HG03064 (cell line): ENCODE measurements around the gene SLC22A23.

Experiments
- ATAC-seq: cut with Tn5 transposase; IDR thresholded peaks from one replicate; pipeline ENCODE4 v1.9.1; 2021; ENCODE audit warnings: low read depth; ENCODE audit not compliant: unreplicated experiment

SLC22A23 gene

DNA sequence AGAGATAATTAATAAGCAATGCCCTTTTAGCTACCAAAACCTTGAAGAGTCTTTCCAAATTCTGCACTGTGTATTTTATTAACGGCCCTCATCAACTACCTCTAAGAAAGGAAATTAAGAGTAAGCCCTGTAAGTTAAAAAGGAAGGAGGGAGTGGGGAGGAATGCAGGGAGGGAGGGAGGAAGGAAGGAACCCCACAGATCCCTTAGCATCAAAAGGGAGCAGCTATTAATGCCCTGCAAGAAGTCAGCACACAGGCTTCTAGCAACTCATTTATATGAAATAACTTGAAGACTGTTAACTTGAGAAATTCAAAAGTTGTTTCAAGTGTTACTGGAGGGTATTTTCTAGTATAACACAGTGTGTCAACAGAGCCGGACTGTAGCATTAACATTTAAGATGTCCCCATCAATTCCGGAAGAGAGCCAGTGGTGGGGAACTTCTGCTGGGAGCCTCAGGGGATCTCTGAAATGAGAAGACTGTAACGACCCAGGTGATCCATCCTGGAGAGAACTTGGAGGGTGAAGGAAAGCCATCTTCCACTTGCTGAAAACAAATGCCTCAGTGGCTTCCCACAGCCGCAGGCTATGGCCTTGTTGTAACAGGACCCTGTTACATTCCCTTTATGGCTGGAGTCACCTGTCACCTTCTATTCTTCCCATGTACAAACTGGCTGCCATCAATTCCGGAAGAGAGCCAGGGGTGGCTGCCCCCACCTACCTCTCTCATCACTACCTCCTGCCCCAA is 33.2 kb downstream of the SLC22A23 start:
- ATAC-seq = no peak

DNA sequence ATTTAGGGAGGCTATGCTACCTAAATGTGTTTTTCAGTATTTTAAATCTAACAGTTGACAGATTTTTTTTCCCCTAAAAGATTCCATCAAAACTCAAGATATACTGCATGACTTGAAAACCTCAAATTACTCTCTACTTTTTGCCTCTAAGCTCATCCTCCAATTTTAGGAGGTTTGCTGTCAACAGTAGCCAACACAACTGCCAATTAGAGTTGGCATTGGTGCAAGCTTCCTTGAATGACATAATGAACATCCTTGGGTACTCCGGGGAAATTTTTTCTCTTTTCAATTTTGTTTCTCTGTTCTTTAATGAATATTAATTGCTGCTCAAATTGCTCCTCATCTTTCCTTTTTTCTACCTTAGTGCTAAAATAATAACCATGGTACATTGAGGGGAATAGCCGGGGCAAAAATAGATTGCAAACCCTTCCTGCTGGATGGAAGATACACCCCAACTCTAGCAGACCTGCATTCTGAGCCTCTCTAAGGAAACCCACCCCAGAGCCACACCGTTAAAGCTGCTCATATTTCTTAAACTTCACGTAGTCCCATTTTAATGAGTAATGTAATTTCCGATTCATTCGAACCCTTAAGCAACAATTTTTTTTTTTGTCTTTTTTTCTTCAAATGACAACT is 34.3 kb downstream of the SLC22A23 start:
- no peak for ATAC-seq

- ATAC-seq = no peak
These were observed 34.9 kb downstream of the SLC22A23 start for GRCh38 chr6:3421791-3422434.

GRCh38 chr6:3421143-3421542 is 35.7 kb downstream of the SLC22A23 start:
- no peak for ATAC-seq

- no peak for ATAC-seq
These were observed 37.1 kb downstream of the SLC22A23 start for GRCh38 chr6:3419624-3420272.

- no peak for ATAC-seq
These were observed 38.3 kb downstream of the SLC22A23 start for GRCh38 chr6:3418496-3419060.

- no peak for ATAC-seq
These were observed 39.4 kb downstream of the SLC22A23 start for GRCh38 chr6:3417473-3417872.

DNA sequence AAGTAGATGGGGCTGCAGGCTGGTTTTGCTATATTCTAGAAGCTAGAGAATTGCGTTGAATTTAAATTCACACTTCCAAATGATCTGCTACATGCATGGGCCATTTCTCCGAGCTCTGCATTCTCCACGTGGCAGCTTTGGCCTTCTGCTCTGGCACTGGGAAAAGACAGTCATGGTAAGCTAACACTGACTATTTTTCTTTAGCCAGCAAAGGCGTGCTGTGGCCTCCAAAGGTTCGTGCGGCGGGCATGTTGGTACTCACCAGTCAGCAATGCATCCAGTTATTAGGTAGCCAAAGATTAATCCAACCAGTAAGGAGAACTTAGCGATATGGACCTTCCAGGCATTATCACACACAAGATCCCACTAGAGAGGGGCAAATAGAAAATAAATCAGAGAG is 41.4 kb downstream of the SLC22A23 start:
- ATAC-seq = no peak

GRCh38 chr6:3415082-3415453 is 41.8 kb downstream of the SLC22A23 start:
- ATAC-seq = no peak

- ATAC-seq = no peak
These were observed 42.3 kb downstream of the SLC22A23 start for GRCh38 chr6:3414327-3415081.

- ATAC-seq = no peak
These were observed 43.3 kb downstream of the SLC22A23 start for GRCh38 chr6:3413592-3413991.

- ATAC-seq = no peak
These were observed 43.9 kb downstream of the SLC22A23 start for GRCh38 chr6:3412779-3413500.

DNA sequence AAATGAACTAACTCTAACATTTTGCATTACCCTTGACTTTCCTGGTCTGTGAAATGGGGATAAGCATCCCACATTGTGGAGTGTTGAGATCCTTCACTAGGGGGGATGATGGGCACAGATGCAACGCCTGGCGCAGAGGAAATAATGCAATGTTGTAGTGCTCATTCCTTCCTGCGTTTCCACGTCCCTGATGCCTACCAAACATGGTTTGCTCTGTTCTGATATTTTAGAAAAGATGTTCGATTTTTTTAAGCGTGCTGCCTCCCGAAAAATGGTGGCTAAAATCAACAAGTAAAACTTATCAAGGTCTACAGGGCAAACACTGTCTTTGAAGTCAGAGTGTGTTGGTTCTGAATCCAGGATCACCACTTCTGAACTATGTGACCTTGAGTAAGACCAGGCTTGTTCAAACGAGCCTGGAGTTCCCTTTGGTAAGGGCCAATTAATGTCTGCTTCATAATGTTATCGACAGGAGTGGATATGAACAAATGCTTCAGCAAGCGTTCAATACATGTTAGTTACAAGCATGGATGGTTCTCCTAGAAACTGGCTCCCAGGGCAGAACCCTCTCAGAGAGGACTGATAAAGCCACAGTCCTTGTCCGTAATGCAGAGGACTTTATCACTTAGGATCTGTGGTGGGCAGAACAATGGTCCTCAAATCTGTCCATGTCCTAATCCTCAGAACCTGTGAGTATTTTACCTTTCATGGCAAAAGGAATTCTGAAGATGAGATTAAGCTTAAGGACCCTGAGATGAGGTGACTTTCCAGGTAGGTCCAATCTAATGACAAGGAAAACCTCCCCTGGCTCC is 44.7 kb downstream of the SLC22A23 start:
- ATAC-seq = no peak

DNA sequence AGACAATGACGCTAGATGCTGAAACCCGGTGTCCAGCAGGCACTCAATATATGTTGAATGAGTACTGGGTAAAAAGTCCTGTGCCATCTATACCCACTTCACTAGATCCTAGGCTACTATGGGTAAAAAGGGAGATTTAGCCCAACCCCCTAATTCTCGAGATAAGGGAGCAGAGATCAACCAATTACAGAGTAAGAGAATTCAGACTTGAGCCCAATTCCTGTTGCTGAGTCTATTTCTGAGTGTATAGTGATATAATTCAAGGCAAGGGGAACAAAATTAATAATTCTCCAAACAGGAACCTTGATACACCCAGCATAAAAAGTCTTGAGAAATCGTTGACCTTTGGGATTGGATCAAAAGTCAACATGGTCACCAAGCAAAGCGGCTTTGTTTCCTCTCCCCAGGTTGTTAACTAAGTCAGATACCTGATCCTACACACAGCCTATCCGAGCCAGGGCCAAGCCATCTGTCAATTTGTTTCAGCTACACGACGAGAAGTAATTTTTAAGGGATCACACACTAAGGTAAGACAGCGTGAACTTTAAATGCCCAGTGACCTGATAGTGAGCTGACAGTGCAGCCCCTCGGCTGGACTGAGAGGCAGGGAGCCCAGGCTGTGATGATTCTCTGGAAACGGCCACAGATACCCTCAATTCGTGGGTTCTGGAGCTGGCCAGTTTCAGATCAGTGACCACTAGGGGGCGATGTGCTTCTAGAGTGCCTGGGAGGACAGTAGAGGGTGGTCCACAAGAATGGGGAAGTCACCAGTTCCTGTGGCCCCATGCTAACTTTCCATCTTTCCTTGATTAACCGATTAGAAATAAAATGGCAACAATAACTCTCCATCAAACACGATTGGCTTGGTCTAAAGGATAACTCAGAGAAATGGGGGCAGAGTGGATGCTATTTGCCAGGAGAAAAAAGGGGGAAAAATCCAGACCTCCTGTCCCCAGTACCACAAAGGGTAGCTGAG is 46.2 kb downstream of the SLC22A23 start:
- no peak for ATAC-seq

- no peak for ATAC-seq
These were observed 47.0 kb downstream of the SLC22A23 start for GRCh38 chr6:3409699-3410384.

DNA sequence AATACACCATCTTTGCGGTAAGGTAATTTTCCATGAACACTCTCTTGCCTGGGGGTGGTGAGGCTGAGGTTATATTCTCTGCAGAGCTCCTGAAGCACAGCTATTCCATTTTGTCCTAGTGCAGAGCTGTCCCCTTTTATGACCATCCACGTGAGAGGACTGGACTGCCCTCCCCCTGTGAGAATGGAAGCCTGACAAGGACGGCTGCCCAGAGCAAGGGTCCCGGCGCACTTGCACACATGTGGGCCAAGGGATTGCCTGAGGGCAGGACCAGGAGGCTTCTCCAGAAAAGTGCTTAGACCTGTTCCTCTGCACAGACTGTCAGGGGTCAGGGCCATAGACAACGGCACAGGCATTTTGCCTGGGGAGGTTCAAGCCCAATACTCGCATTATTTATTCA is 48.2 kb downstream of the SLC22A23 start:
- ATAC-seq = no peak

- no peak for ATAC-seq
These were observed 49.0 kb downstream of the SLC22A23 start for GRCh38 chr6:3407840-3408239.
